Right kidney (tissue), 1 donor: Measurements from ENCODE around the gene SYCE1L.

Experiments used
- DNase-seq: peaks from one replicate; pipeline ENCODE4 v3.0.0-alpha.2; 2016

Gene SYCE1L

DNA sequence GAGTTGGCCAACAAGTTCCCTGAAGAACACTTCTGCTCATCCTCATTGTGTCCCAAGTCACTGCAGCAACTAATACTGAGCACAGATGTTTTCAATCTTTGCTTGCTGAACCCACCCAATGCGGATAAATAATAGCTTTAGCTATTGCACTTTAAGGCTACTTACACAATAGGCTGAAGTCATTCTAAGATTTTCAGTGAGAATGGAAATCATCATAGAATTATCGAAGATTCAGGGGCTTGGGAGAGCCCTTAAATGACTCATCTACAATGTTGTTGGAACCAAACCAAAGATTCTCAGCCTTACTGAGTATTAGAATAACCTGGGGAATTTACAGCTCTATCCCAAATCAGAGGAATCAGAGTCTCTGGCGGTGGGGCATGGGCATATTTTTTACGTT is 51.2 kb downstream of the SYCE1L start:
- DNase-seq: no peak
